ENCODE results near the gene VDR. TPM values are rescaled to one million over a fixed set of nuclear protein-coding genes. Genes with fewer than 3 reads are reported as not detected.

VDR gene
- total RNA-seq, 4 donors from 2014 or later, result 62.3 to 191 (median 117) TPM

- in situ Hi-C loops (cut with MboI; ENCODE audit: low pct_ligation_motif_present in 1 of 4, low pct_unique_long_range_greater_than_20kb in 1 of 4, low sequenced_read_pairs in 3 of 4) (no loop called here), intact Hi-C loops (cut with DNase I; ENCODE audit: low total_unique reads) (no loop called here)
- DNase-seq, result peak; percentile 59
- Histone ChIP-seq H3K27ac (peak overlapping the region; percentile 20 to 49 (median 32)), H3K9me3 (no peaks in the 10 kb centered on the region), H3K27me3 (no peaks in the 10 kb centered on the region), H3K4me3 (peak overlapping the region in 1 of 4 donors; percentile 5), H3K36me3 (no peaks in the 10 kb centered on the region), H3K4me1 (peaks cover 3 to 29% (median 18%) of the 10 kb centered on the region in 4 donors)
- WGBS, 2 donors (ENCODE audit: low coverage in 1 of 2), result 25 to 50% methylated on average over 4 to 16 of the region's 16 CpGs
- no peak for TF ChIP-seq POLR2AphosphoS5 (IDR thresholded peaks at IDR 0.05)
- TF ChIP-seq POLR2A (IDR thresholded peaks at IDR 0.05), result no peak
- no peak for TF ChIP-seq EP300 (IDR thresholded peaks at IDR 0.05; ENCODE audit: low read depth)
- no peak for TF ChIP-seq CTCF (IDR thresholded peaks at IDR 0.05)
These were observed 21.8 kb downstream of the VDR start for GRCh38 chr12:47882781-47883546.

GRCh38 chr12:47881826-47882427, 22.9 kb downstream of the VDR start:
- H3K27me3 ChIP-seq, result no peaks in the 10 kb centered on the region
- in situ Hi-C loops (cut with MboI; ENCODE audit: low pct_ligation_motif_present in 1 of 4, low pct_unique_long_range_greater_than_20kb in 1 of 4, low sequenced_read_pairs in 3 of 4), result no loop called here
- TF ChIP-seq EP300 (IDR thresholded peaks at IDR 0.05; ENCODE audit: low read depth) (no peak), POLR2AphosphoS5 (IDR thresholded peaks at IDR 0.05) (peak in 1 of 3 donors; percentile 46), POLR2A (IDR thresholded peaks at IDR 0.05) (no peak), CTCF (IDR thresholded peaks at IDR 0.05) (no peak)
- 73% methylated on average over 8 of the region's 8 CpGs; no CpG with 5 or more reads in 1 of the 2 donors for WGBS, 2 donors (ENCODE audit: low coverage in 1 of 2)
- peak overlapping the region; percentile 20 to 49 (median 32) for H3K27ac ChIP-seq
- H3K4me3 ChIP-seq, result no peak overlapping the region
- peaks cover 3 to 29% (median 18%) of the 10 kb centered on the region in 4 donors for H3K4me1 ChIP-seq
- no peak for DNase-seq
- intact Hi-C loops (cut with DNase I; ENCODE audit: low total_unique reads), result no loop called here
- no peaks in the 10 kb centered on the region for H3K9me3 ChIP-seq
- H3K36me3 ChIP-seq, result no peaks in the 10 kb centered on the region

GRCh38 chr12:47881051-47881450, 23.7 kb downstream of the VDR start:
- Histone ChIP-seq H3K27me3 (no peaks in the 10 kb centered on the region), H3K27ac (no peak overlapping the region), H3K4me3 (no peak overlapping the region), H3K9me3 (no peaks in the 10 kb centered on the region), H3K36me3 (no peaks in the 10 kb centered on the region), H3K4me1 (peaks cover 3 to 29% (median 18%) of the 10 kb centered on the region in 4 donors)
- no peak for DNase-seq
- WGBS, 2 donors (ENCODE audit: low coverage in 1 of 2), result 94 to 97% methylated on average over 2 of the region's 2 CpGs
- TF ChIP-seq POLR2AphosphoS5 (IDR thresholded peaks at IDR 0.05) (no peak), EP300 (IDR thresholded peaks at IDR 0.05; ENCODE audit: low read depth) (no peak), CTCF (IDR thresholded peaks at IDR 0.05) (no peak), POLR2A (IDR thresholded peaks at IDR 0.05) (no peak)
- in situ Hi-C loops (cut with MboI; ENCODE audit: low pct_ligation_motif_present in 1 of 4, low pct_unique_long_range_greater_than_20kb in 1 of 4, low sequenced_read_pairs in 3 of 4), result no loop called here
- intact Hi-C loops (cut with DNase I; ENCODE audit: low total_unique reads), result no loop called here

- Histone ChIP-seq H3K9me3 (no peaks in the 10 kb centered on the region), H3K27me3 (no peaks in the 10 kb centered on the region), H3K4me1 (peaks cover 3 to 20% (median 14%) of the 10 kb centered on the region in 4 donors), H3K27ac (no peak overlapping the region), H3K4me3 (no peak overlapping the region), H3K36me3 (no peaks in the 10 kb centered on the region)
- in situ Hi-C loops (cut with MboI; ENCODE audit: low pct_ligation_motif_present in 1 of 4, low pct_unique_long_range_greater_than_20kb in 1 of 4, low sequenced_read_pairs in 3 of 4) (no loop called here), intact Hi-C loops (cut with DNase I; ENCODE audit: low total_unique reads) (no loop called here)
- 100% methylated on average over 6 of the region's 10 CpGs; no CpG with 5 or more reads in 1 of the 2 donors for WGBS, 2 donors (ENCODE audit: low coverage in 1 of 2)
- TF ChIP-seq EP300 (IDR thresholded peaks at IDR 0.05; ENCODE audit: low read depth) (no peak), CTCF (IDR thresholded peaks at IDR 0.05) (no peak), POLR2A (IDR thresholded peaks at IDR 0.05) (no peak)
- no peak for DNase-seq
These were observed 25.8 kb downstream of the VDR start for GRCh38 chr12:47878918-47879481.

Measured in transverse colon (tissue), 4 donors.